ENCODE results near the gene TRIM41. TPM values are rescaled to one million over a fixed set of nuclear protein-coding genes. Genes with fewer than 3 reads are reported as not detected.

The TRIM41 gene
- total RNA-seq, 1 donor from 2014 or later, result 39.1 TPM

DNA sequence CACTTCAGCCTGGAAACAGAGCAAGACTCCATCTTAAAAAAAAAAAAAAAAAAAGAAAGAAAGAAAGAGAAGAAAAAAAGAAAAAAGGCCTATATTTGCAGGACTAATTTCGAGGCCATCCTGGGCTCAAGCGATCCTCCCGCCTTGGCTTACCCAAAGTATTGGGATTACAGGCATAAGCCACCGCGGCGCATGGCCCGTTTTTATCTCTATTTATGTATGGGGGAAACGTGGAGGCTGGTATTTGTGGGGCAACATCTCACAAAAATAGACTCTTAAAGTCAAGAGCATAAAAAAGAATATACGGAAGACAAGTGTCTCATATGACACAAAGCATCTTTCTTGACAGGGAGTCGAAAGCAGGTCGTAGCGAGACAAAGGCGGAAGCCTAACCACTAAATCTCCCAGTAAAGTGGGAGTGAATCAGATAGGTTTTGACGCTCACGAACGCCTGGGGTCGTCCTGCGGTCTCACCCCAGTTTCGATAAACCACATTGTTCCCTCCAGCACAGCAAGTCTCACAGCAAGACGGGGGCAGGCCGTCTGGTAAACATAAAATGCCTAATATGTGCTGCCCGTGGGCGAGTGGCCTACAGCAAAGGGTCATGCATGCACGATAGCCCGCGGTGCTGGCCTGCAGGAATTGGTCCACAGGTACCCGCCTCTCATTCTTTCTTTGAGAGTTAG, 1.8 kb upstream of the TRIM41 start:
- DNase-seq (ENCODE audit: low read depth, low spot score), result no peak
- peak overlapping the region; percentile 95 for H3K4me3 Mint-ChIP-seq
- TF ChIP-seq, protein P1, sequence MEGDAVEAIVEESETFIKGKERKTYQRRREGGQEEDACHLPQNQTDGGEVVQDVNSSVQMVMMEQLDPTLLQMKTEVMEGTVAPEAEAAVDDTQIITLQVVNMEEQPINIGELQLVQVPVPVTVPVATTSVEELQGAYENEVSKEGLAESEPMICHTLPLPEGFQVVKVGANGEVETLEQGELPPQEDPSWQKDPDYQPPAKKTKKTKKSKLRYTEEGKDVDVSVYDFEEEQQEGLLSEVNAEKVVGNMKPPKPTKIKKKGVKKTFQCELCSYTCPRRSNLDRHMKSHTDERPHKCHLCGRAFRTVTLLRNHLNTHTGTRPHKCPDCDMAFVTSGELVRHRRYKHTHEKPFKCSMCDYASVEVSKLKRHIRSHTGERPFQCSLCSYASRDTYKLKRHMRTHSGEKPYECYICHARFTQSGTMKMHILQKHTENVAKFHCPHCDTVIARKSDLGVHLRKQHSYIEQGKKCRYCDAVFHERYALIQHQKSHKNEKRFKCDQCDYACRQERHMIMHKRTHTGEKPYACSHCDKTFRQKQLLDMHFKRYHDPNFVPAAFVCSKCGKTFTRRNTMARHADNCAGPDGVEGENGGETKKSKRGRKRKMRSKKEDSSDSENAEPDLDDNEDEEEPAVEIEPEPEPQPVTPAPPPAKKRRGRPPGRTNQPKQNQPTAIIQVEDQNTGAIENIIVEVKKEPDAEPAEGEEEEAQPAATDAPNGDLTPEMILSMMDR (conservative IDR thresholded peaks at IDR 0.05), result no peak
- peaks cover 9% of the 10 kb centered on the region for H3K9me3 Mint-ChIP-seq
- H3K27ac Mint-ChIP-seq (ENCODE audit: unreplicated experiment), result no peak overlapping the region
- H3K4me1 Mint-ChIP-seq, result peaks cover 59% of the 10 kb centered on the region
- H3K27me3 Mint-ChIP-seq (ENCODE audit: low read depth), result peaks cover 65% of the 10 kb centered on the region
- peaks cover 13% of the 10 kb centered on the region for H3K36me3 Mint-ChIP-seq (ENCODE audit: low read depth)

DNA sequence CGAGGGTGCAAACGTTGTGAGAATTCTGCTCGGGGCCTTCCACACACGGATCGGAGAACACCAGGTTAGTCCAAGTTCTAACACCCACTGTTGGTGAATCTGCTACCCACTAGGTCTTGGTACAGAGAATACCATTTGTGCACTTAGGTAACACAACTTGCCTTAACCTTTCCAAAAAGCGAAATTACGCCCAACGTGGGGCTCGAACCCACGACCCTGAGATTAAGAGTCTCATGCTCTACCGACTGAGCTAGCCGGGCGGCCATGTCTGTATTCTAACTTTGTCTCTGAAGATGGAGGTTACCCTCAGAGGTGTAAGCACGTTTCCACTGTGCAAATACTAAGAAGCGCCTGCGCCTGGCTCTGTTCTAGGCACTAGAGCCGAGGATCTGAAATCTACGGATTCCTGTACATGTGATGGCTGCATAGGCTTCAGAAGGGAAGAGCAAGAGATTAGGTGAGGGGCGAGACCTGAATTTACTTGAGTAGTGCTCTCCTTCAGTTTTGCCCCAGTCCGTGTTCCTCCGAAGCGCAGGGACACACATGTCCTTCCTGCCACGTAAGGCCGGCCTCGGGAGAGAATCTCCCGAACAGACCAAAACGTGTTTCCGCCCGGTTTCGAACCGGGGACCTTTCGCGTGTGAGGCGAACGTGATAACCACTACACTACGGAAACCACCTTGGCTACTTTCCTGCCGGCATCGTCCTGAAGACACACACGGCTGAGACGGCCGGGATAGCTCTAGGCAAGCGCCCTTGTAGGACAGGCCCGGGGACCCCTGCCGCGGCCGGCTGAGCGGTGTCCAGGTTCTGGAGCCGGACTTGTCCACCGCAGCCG, 1.1 kb upstream of the TRIM41 start:
- DNase-seq (ENCODE audit: low read depth, low spot score), result peak; percentile 98
- peaks cover 58% of the 10 kb centered on the region for H3K27me3 Mint-ChIP-seq (ENCODE audit: low read depth)
- H3K4me1 Mint-ChIP-seq, result peaks cover 56% of the 10 kb centered on the region
- peaks cover 13% of the 10 kb centered on the region for H3K36me3 Mint-ChIP-seq (ENCODE audit: low read depth)
- H3K4me3 Mint-ChIP-seq, result peak overlapping the region; percentile 95
- peak overlapping the region; percentile 96 for H3K27ac Mint-ChIP-seq (ENCODE audit: unreplicated experiment)
- peaks cover 9% of the 10 kb centered on the region for H3K9me3 Mint-ChIP-seq
- TF ChIP-seq, protein P1 (conservative IDR thresholded peaks at IDR 0.05), result no peak

DNA sequence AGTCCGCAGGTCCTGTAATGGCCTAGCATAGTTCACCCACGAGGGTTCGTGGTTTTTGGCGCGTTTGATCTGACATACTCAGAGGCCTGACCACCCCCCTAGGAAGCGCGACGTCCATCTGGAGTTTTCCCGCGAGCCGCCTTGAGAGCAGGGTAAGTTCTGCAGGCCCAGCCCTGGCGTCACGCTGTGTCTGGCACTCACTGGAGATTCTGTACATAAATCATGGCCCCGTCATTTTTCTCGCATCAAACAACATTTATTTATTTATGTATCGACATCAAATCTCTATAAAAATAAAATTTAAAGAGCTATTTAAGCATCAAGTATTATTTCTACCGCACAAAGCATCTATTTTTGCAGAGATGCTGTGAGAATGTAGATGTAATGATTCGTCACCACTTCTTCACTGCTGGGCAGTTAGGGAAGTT, 437 bp upstream of the TRIM41 start:
- peaks cover 49% of the 10 kb centered on the region for H3K4me1 Mint-ChIP-seq
- H3K9me3 Mint-ChIP-seq, result peaks cover 9% of the 10 kb centered on the region
- H3K4me3 Mint-ChIP-seq, result peak overlapping the region; percentile 95
- H3K36me3 Mint-ChIP-seq (ENCODE audit: low read depth), result peaks cover 13% of the 10 kb centered on the region
- DNase-seq (ENCODE audit: low read depth, low spot score), result no peak
- TF ChIP-seq, protein P1 (conservative IDR thresholded peaks at IDR 0.05), result peak; percentile 46
- H3K27ac Mint-ChIP-seq (ENCODE audit: unreplicated experiment), result peak overlapping the region; percentile 96
- H3K27me3 Mint-ChIP-seq (ENCODE audit: low read depth), result peaks cover 52% of the 10 kb centered on the region

DNA sequence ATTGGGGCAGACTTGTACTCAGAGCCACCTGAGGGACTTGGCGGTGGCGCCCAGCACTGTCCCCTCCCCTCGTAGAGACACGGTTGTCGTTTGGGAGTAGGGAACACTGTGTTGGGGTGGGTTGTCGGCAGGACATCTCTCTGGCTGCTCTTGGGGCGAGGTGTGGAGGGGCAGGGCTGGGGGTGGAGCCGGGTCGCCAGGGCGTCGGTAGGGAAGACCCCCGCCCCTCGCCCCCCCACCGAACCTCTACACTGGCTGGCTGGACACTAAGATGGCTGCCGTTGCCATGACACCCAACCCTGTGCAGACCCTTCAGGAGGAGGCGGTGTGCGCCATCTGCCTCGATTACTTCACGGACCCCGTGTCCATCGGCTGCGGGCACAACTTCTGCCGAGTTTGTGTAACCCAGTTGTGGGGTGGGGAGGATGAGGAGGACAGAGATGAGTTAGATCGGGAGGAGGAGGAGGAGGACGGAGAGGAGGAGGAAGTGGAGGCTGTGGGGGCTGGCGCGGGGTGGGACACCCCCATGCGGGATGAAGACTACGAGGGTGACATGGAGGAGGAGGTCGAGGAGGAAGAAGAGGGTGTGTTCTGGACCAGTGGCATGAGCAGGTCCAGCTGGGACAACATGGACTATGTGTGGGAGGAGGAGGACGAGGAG, 778 bp downstream of the TRIM41 start:
- H3K27me3 Mint-ChIP-seq (ENCODE audit: low read depth), result peaks cover 40% of the 10 kb centered on the region
- peaks cover 42% of the 10 kb centered on the region for H3K4me1 Mint-ChIP-seq
- TF ChIP-seq, protein P1 (conservative IDR thresholded peaks at IDR 0.05), result no peak
- DNase-seq (ENCODE audit: low read depth, low spot score), result peak; percentile 64
- peak overlapping the region; percentile 99 for H3K27ac Mint-ChIP-seq (ENCODE audit: unreplicated experiment)
- H3K4me3 Mint-ChIP-seq, result peak overlapping the region; percentile 95
- H3K9me3 Mint-ChIP-seq, result peaks cover 6% of the 10 kb centered on the region
- H3K36me3 Mint-ChIP-seq (ENCODE audit: low read depth), result peaks cover 11% of the 10 kb centered on the region

DNA sequence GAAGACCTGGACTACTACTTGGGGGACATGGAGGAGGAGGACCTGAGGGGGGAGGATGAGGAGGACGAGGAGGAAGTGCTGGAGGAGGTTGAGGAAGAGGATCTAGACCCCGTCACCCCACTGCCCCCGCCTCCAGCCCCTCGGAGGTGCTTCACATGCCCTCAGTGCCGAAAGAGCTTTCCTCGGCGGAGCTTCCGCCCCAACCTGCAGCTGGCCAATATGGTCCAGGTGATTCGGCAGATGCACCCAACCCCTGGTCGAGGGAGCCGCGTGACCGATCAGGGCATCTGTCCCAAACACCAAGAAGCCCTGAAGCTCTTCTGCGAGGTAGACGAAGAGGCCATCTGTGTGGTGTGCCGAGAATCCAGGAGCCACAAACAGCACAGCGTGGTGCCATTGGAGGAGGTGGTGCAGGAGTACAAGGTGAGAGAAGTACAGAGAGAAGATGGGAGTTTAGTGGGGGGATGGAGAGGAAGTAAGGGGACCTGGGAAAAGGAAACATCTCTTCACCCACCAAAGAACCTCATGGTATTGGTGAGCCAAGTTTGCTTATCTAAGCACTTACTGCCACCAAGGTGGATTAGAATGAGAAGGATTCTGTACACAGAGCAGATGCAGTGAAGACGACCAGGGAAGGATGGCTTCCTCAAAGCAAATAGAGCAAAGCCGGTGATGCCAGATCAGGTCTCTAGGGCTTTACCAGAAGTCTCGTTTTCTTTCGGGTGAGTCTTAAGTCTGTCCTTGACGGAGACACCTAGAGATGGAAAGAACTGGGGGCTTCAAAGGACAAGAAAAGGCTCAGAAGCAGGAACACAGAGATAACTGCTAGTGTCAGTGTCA, 1.5 kb downstream of the TRIM41 start:
- DNase-seq (ENCODE audit: low read depth, low spot score), result no peak
- peaks cover 6% of the 10 kb centered on the region for H3K9me3 Mint-ChIP-seq
- no peak overlapping the region for H3K27ac Mint-ChIP-seq (ENCODE audit: unreplicated experiment)
- H3K36me3 Mint-ChIP-seq (ENCODE audit: low read depth), result peaks cover 11% of the 10 kb centered on the region
- TF ChIP-seq, protein P1 (conservative IDR thresholded peaks at IDR 0.05), result no peak
- H3K4me3 Mint-ChIP-seq, result peak overlapping the region; percentile 95
- peaks cover 42% of the 10 kb centered on the region for H3K4me1 Mint-ChIP-seq
- peaks cover 35% of the 10 kb centered on the region for H3K27me3 Mint-ChIP-seq (ENCODE audit: low read depth)

Data from neural crest cell (in vitro differentiated cells).